ENCODE measurements around the gene RLN3. TPM values are rescaled to one million over a fixed set of nuclear protein-coding genes. Genes with fewer than 3 reads are reported as not detected.

Gene RLN3
- total RNA-seq, 4 donors from 2014 or later: not detected

DNA sequence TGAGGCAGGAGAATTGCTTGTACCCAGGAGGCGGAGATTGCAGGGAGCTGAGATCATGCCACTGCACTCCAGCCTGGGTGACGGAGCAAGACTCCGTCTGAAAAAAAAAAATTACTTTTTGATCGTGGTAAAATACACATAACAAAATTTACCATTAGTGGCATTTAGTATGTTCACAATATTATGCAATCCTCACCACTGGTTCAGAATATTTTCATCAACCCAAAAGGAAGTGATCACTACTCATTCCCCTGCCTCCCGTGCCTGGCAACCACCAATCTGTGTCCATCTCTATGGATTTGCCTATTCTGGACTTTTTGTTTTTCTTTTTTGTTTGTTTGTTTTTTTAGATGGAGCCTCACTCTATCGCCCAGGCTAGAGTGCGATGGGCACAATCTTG lies 35.2 kb downstream of the RLN3 start:
- peaks cover 4 to 17% (median 6%) of the 10 kb centered on the region in 3 donors for H3K4me1 ChIP-seq
- intact Hi-C loops (cut with DNase I): no loop called here
- WGBS, 2 donors: 69 to 76% methylated on average over 6 to 7 of the region's 7 CpGs
- no peaks in the 10 kb centered on the region for H3K9me3 ChIP-seq
- H3K27me3 ChIP-seq: peaks cover 0 to 56% (median 6%) of the 10 kb centered on the region in 4 donors
- DNase-seq: no peak
- H3K27ac ChIP-seq: no peak overlapping the region
- no peak overlapping the region for H3K4me3 ChIP-seq
- no peak for TF ChIP-seq POLR2A (IDR thresholded peaks at IDR 0.05)
- no peaks in the 10 kb centered on the region for H3K36me3 ChIP-seq

DNA sequence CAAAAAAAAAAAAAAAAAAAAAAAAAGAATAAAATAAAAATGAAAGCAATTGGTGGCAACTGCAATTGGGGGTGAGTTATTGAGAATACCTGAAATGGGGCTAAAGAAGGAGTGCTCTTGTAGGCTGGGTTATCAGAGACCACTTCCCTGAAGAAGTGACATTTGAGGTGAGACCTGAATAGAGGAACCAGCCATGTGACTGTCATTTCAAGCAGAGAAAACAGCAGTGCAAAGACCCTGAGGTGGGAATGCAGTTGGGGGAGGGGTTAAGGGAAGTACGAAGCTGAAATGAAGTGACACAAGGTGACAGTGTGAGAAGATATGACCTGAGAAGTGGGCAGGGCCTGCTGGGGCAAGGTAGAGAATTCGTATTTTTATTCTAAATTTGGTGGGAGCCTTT lies 38.2 kb downstream of the RLN3 start:
- Histone ChIP-seq H3K4me1 (peaks cover 0 to 8% (median 6%) of the 10 kb centered on the region in 3 donors), H3K4me3 (no peak overlapping the region), H3K9me3 (no peaks in the 10 kb centered on the region), H3K36me3 (no peaks in the 10 kb centered on the region), H3K27me3 (peaks cover 0 to 25% (median 0%) of the 10 kb centered on the region in 4 donors), H3K27ac (no peak overlapping the region)
- DNase-seq: no peak
- intact Hi-C loops (cut with DNase I): no loop called here
- no peak for TF ChIP-seq POLR2A (IDR thresholded peaks at IDR 0.05)
- TF ChIP-seq, protein P1, sequence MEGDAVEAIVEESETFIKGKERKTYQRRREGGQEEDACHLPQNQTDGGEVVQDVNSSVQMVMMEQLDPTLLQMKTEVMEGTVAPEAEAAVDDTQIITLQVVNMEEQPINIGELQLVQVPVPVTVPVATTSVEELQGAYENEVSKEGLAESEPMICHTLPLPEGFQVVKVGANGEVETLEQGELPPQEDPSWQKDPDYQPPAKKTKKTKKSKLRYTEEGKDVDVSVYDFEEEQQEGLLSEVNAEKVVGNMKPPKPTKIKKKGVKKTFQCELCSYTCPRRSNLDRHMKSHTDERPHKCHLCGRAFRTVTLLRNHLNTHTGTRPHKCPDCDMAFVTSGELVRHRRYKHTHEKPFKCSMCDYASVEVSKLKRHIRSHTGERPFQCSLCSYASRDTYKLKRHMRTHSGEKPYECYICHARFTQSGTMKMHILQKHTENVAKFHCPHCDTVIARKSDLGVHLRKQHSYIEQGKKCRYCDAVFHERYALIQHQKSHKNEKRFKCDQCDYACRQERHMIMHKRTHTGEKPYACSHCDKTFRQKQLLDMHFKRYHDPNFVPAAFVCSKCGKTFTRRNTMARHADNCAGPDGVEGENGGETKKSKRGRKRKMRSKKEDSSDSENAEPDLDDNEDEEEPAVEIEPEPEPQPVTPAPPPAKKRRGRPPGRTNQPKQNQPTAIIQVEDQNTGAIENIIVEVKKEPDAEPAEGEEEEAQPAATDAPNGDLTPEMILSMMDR (IDR thresholded peaks at IDR 0.05): no peak
- WGBS, 2 donors: 57 to 75% methylated on average over 2 of the region's 2 CpGs

DNA sequence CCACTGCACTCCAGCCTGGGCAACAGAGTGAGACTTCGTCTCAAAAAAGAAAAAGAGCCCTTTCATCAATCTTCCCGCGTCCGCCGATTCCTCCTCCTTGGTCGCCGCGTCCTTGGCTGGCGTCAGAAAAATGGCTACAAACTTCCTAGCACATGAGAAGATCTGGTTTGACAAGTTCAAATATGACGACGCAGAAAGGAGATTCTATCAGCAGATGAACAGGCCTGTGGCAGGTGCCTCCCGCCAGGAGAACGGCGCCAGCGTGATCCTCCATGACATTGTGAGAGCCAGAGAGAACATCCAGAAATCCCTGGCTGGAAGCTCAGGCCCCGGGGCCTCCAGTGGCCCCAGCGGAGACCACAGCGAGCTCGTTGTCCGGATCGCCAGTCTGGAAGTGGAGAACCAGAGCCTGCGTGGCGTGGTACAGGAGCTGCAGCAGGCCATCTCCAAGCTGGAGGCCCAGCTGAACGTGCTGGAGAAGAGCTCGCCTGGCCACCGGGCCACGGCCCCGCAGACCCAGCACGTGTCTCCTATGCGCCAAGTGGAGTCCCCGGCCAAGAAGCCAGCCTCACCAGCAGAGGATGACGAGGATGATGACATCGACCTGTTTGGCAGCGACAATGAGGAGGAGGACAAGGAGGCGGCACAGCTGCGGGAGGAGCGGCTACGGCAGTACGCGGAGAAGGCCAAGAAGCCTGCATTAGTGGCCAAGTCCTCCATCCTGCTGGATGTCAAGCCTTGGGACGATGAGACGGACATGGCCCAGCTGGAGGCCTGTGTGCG lies 42.5 kb downstream of the RLN3 start:
- Histone ChIP-seq H3K4me3 (no peak overlapping the region), H3K27me3 (no peaks in the 10 kb centered on the region), H3K27ac (no peak overlapping the region), H3K9me3 (no peaks in the 10 kb centered on the region), H3K36me3 (no peaks in the 10 kb centered on the region), H3K4me1 (peaks cover 17 to 36% (median 21%) of the 10 kb centered on the region in 3 donors)
- WGBS, 2 donors: 87 to 90% methylated on average over 15 to 35 of the region's 43 CpGs
- intact Hi-C loops (cut with DNase I): loop anchor here (10.0 kb wide), 1 partner anchor 186 kb away; no protein-coding TSS in a partner anchor
- TF ChIP-seq, protein P1 (IDR thresholded peaks at IDR 0.05): no peak
- no peak for TF ChIP-seq POLR2A (IDR thresholded peaks at IDR 0.05)
- no peak for DNase-seq

DNA sequence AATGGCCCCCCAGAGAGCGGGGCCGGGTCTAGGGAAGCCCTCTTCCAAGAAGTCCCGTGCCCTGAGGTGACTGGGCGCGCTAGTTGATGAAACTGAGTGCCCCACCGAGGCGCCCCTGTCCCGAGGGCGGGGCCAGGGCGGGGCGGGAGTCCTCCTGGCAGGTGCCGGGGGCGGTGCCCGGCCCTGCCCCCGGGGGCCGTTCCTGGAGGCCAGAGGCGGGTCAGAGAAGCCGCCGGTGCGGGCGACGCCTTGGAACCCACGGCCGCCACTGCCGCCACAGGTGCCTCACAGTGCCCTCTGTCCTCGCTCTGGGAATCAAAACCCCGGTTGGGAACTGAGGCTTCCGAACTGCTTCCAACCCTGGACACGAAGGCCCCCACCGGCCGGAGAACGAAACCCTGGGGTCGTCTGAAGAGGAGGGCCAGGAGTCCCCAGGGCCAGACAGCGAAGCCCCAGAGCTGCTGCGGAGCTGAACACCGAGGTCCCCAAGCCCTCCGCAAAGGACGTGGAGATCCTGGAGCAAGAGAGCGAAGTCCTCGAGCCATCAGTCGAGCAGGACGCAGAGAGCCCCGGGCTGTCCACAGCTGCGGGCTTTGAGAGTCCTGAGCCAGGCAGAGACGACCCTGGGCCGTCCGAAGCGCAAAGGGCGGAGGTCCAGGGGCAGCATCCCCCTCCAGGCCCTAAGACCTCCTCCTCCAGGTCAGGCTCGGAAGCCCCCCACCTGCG lies 44.8 kb downstream of the RLN3 start, which contains the start of gene MISP3:
Gene MISP3, plus strand, starts transcription at position 252 of the 726 bp plus-strand sequence. CDS start 524 bp downstream, outside the sequence.
- peaks cover 21 to 41% (median 22%) of the 10 kb centered on the region in 3 donors for H3K4me1 ChIP-seq
- no peaks in the 10 kb centered on the region for H3K9me3 ChIP-seq
- intact Hi-C loops (cut with DNase I): loop anchor here (10.0 kb wide), 1 partner anchor 188 kb away; no protein-coding TSS in a partner anchor

DNA sequence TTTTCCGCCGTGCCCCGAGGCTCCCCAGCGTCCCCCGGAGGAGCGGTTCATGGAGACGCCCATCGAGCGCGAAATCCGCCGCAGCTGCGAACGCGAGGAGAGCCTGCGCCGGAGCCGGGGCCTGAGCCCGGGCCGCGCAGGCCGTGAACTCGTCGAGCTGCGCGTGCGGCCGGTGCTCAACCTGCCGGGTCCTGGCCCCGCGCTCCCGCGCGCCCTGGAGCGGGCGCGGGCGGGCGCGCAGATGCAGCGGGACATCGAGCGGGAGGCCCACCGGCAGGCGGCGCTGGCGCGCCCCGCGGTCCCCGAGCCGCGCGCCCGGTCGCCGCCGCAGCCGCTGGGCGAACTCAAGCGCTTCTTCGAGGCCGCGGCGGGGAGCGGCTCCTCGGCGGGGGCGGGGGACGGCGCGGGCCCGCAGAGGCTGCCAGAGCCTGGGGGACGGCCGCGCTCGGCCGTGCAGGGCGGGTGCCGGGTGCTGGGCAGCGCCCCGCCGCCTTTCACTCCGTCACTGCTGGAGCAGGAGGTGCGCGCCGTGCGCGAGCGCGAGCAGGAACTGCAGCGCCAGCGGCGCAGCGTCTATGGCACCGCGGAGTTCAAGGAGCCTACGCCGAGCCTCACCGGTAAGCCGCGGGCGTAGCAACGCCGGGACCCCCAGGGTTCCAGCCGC lies 45.4 kb downstream of the RLN3 start:
- H3K4me3 ChIP-seq: peak overlapping the region; percentile 52 to 78 (median 72)
- no peak for DNase-seq
- TF ChIP-seq POLR2A (IDR thresholded peaks at IDR 0.05): peak in 2 of 4 donors; percentile 51 to 67
- TF ChIP-seq, protein P1 (IDR thresholded peaks at IDR 0.05): peak in 4 of 6 experiments; percentile 66 to 92 (median 82)
- no peaks in the 10 kb centered on the region for H3K9me3 ChIP-seq
- peaks cover 21 to 41% (median 22%) of the 10 kb centered on the region in 3 donors for H3K4me1 ChIP-seq
- H3K36me3 ChIP-seq: no peaks in the 10 kb centered on the region
- H3K27me3 ChIP-seq: no peaks in the 10 kb centered on the region
- 0% methylated on average over 5 to 7 of the region's 106 CpGs for WGBS, 2 donors
- intact Hi-C loops (cut with DNase I): loop anchor here (10.0 kb wide), 1 partner anchor 189 kb away; no protein-coding TSS in a partner anchor
- H3K27ac ChIP-seq: peak overlapping the region; percentile 91 to 97 (median 95)

More for the DNA sequence above, 44.8 kb downstream of the RLN3 start, which contains the start of gene MISP3:
- Histone ChIP-seq H3K27me3 (no peaks in the 10 kb centered on the region), H3K4me3 (peak within 1 kb of the TSS; percentile 52 to 78 (median 72)), H3K36me3 (no peaks in the 10 kb centered on the region), H3K27ac (peak within 1 kb of the TSS; percentile 91 to 97 (median 95))
- DNase-seq: no peak
- TF ChIP-seq, protein P1 (IDR thresholded peaks at IDR 0.05): no peak
- TF ChIP-seq POLR2A (IDR thresholded peaks at IDR 0.05): no peak
- WGBS, 2 donors: no CpG with 5 or more reads among the region's 51 CpGs

Measured in esophagus squamous epithelium (tissue), 5 donors.